Naive B cell (primary cell): ENCODE measurements around the gene OGDHL. TPM values are rescaled to one million over a fixed set of nuclear protein-coding genes. Genes with fewer than 3 reads are reported as not detected.
A peak's percentile ranks its signal among the peaks of the same experiment; 100 is the strongest.

Source experiments
- ATAC-seq, 2 donors: fragments of 150-1000 bp; cut with Tn5 transposase; 2 replicates each; pipeline ENCODE4 v1.10.0; 2021; ENCODE audit warnings: low read depth in 2 of 2, mild to moderate bottlenecking in 2 of 2, moderate library complexity in 2 of 2
- DNase-seq: peaks from one replicate; pipeline ENCODE4 v3.0.0; 2022
- H3K27ac Mint-ChIP-seq, 6 donors: one replicate each; pipeline ENCODE4 v1.8.0; 2020 to 2022; ENCODE audit warnings: mild to moderate bottlenecking in 6 of 6, mixed read lengths in 6 of 6, moderate library complexity in 5 of 6, inconsistent platforms in 2 of 6
- H3K27me3 Mint-ChIP-seq, 3 donors: one replicate each; pipeline ENCODE4 v1.8.0; 2021 to 2022; ENCODE audit warnings: mixed read lengths in 3 of 3, mild to moderate bottlenecking in 1 of 3
- H3K36me3 Mint-ChIP-seq, 2 donors: one replicate each; pipeline ENCODE4 v1.8.0; 2020 to 2022; ENCODE audit warnings: mixed read lengths in 2 of 2, inconsistent platforms in 1 of 2, mild to moderate bottlenecking in 1 of 2
- H3K4me1 Mint-ChIP-seq, 3 donors: one replicate each; pipeline ENCODE4 v1.8.0; 2020 to 2022; ENCODE audit warnings: mixed read lengths in 3 of 3, inconsistent platforms in 1 of 3, mild to moderate bottlenecking in 1 of 3, moderate library complexity in 1 of 3
- H3K4me3 Mint-ChIP-seq, 8 donors: one replicate each; pipeline ENCODE4 v1.8.0; 2020 to 2022; ENCODE audit warnings: mild to moderate bottlenecking in 8 of 8, mixed read lengths in 8 of 8, moderate library complexity in 8 of 8, inconsistent platforms in 2 of 8
- H3K9me3 Mint-ChIP-seq, 7 donors: one replicate each; pipeline ENCODE4 v1.8.0; 2020 to 2022; ENCODE audit warnings: mixed read lengths in 7 of 7, mild to moderate bottlenecking in 5 of 7, inconsistent platforms in 2 of 7, moderate library complexity in 1 of 7
- polyA plus RNA-seq, 6 donors: library from polyadenylated mRNA; unstranded; fragments of 300-500 nt; fragmentation: Illumina TruSeq; gene quantifications; one replicate each; pipeline ENCODE4 v1.2.3, GENCODE V29; 2021; ENCODE audit warnings: low read depth in 6 of 6

Gene OGDHL
- polyA plus RNA-seq, 6 donors from 2014 or later, result not detected

GRCh38 chr10:49742683-49743463 lies 19.2 kb downstream of the OGDHL start:
- Mint-ChIP-seq H3K27me3 (peaks cover 0 to 6% (median 3%) of the 10 kb centered on the region in 3 donors), H3K4me3 (no peak overlapping the region), H3K9me3 (peaks cover 0 to 10% (median 0%) of the 10 kb centered on the region in 7 donors), H3K4me1 (no peaks in the 10 kb centered on the region), H3K36me3 (no peaks in the 10 kb centered on the region), H3K27ac (no peak overlapping the region)
- no peak for DNase-seq
- no peak for ATAC-seq

- Mint-ChIP-seq H3K9me3 (peaks cover 0 to 10% (median 0%) of the 10 kb centered on the region in 7 donors), H3K4me3 (no peak overlapping the region), H3K36me3 (no peaks in the 10 kb centered on the region), H3K4me1 (no peaks in the 10 kb centered on the region), H3K27ac (no peak overlapping the region), H3K27me3 (no peaks in the 10 kb centered on the region)
- DNase-seq, result no peak
- ATAC-seq, result no peak
These were observed 20.8 kb downstream of the OGDHL start for GRCh38 chr10:49741108-49741995.

- DNase-seq, result no peak
- Mint-ChIP-seq H3K27ac (no peak overlapping the region), H3K36me3 (no peaks in the 10 kb centered on the region), H3K9me3 (peaks cover 0 to 10% (median 0%) of the 10 kb centered on the region in 7 donors), H3K4me3 (no peak overlapping the region), H3K27me3 (no peaks in the 10 kb centered on the region), H3K4me1 (no peaks in the 10 kb centered on the region)
- ATAC-seq, result no peak
These were observed 21.6 kb downstream of the OGDHL start for GRCh38 chr10:49740346-49741107.

GRCh38 chr10:49739426-49739825 lies 22.7 kb downstream of the OGDHL start:
- no peak overlapping the region for H3K27ac Mint-ChIP-seq
- DNase-seq (no peak), ATAC-seq (no peak)
- H3K9me3 Mint-ChIP-seq, result peaks cover 0 to 10% (median 0%) of the 10 kb centered on the region in 7 donors
- H3K36me3 Mint-ChIP-seq, result no peaks in the 10 kb centered on the region
- H3K4me3 Mint-ChIP-seq, result no peak overlapping the region
- H3K27me3 Mint-ChIP-seq, result no peaks in the 10 kb centered on the region
- no peaks in the 10 kb centered on the region for H3K4me1 Mint-ChIP-seq

- H3K27ac Mint-ChIP-seq, result no peak overlapping the region
- no peaks in the 10 kb centered on the region for H3K4me1 Mint-ChIP-seq
- H3K9me3 Mint-ChIP-seq, result peaks cover 0 to 10% (median 0%) of the 10 kb centered on the region in 7 donors
- ATAC-seq (no peak), DNase-seq (no peak)
- H3K36me3 Mint-ChIP-seq, result no peaks in the 10 kb centered on the region
- no peaks in the 10 kb centered on the region for H3K27me3 Mint-ChIP-seq
- no peak overlapping the region for H3K4me3 Mint-ChIP-seq
These were observed 23.3 kb downstream of the OGDHL start for GRCh38 chr10:49738616-49739360.

- Mint-ChIP-seq H3K27ac (no peak overlapping the region), H3K4me3 (no peak overlapping the region), H3K9me3 (peaks cover 0 to 10% (median 0%) of the 10 kb centered on the region in 7 donors), H3K4me1 (no peaks in the 10 kb centered on the region), H3K36me3 (no peaks in the 10 kb centered on the region), H3K27me3 (no peaks in the 10 kb centered on the region)
- ATAC-seq (no peak), DNase-seq (no peak)
These were observed 24.5 kb downstream of the OGDHL start for GRCh38 chr10:49737474-49738201.

- Mint-ChIP-seq H3K4me3 (peak overlapping the region in 1 of 8 donors; percentile 33), H3K4me1 (no peaks in the 10 kb centered on the region), H3K27ac (no peak overlapping the region)
These were observed 25.5 kb downstream of the OGDHL start for GRCh38 chr10:49736564-49737113.

GRCh38 chr10:49735848-49736563 lies 26.1 kb downstream of the OGDHL start:
- Mint-ChIP-seq H3K27ac (no peak overlapping the region), H3K4me1 (no peaks in the 10 kb centered on the region), H3K27me3 (no peaks in the 10 kb centered on the region), H3K36me3 (no peaks in the 10 kb centered on the region), H3K9me3 (peaks cover 0 to 1% (median 0%) of the 10 kb centered on the region in 7 donors), H3K4me3 (no peak overlapping the region)
- DNase-seq (no peak), ATAC-seq (no peak)

More at GRCh38 chr10:49736564-49737113, 25.5 kb downstream of the OGDHL start:
- DNase-seq (no peak), ATAC-seq (no peak)
- Mint-ChIP-seq H3K27me3 (no peaks in the 10 kb centered on the region), H3K9me3 (peaks cover 0 to 2% (median 0%) of the 10 kb centered on the region in 7 donors), H3K36me3 (no peaks in the 10 kb centered on the region)

GRCh38 chr10:49735161-49735560 lies 27.0 kb downstream of the OGDHL start:
- Mint-ChIP-seq H3K9me3 (peaks cover 0 to 1% (median 0%) of the 10 kb centered on the region in 7 donors), H3K36me3 (no peaks in the 10 kb centered on the region), H3K4me3 (peak overlapping the region in 1 of 8 donors; percentile 11), H3K27ac (no peak overlapping the region), H3K27me3 (no peaks in the 10 kb centered on the region), H3K4me1 (no peaks in the 10 kb centered on the region)
- DNase-seq (no peak), ATAC-seq (no peak)

GRCh38 chr10:49734676-49735075 lies 27.4 kb downstream of the OGDHL start:
- H3K27me3 Mint-ChIP-seq, result no peaks in the 10 kb centered on the region
- no peak overlapping the region for H3K27ac Mint-ChIP-seq
- ATAC-seq (no peak), DNase-seq (no peak)
- no peak overlapping the region for H3K4me3 Mint-ChIP-seq
- no peaks in the 10 kb centered on the region for H3K36me3 Mint-ChIP-seq
- H3K4me1 Mint-ChIP-seq, result no peaks in the 10 kb centered on the region
- peaks cover 0 to 6% (median 0%) of the 10 kb centered on the region in 7 donors for H3K9me3 Mint-ChIP-seq

GRCh38 chr10:49733866-49734265 lies 28.3 kb downstream of the OGDHL start:
- no peak for DNase-seq
- Mint-ChIP-seq H3K27me3 (no peaks in the 10 kb centered on the region), H3K4me3 (no peak overlapping the region), H3K27ac (no peak overlapping the region), H3K36me3 (no peaks in the 10 kb centered on the region), H3K4me1 (no peaks in the 10 kb centered on the region), H3K9me3 (peaks cover 0 to 9% (median 1%) of the 10 kb centered on the region in 7 donors)
- no peak for ATAC-seq
